GM19193 (cell line): Measurements from ENCODE around the gene KRTAP10-1.
"Not testable (repeated sequence)": the region's sequence is repeated elsewhere in the genome, so short reads cannot be mapped to it uniquely, and the experiment has no call there.

Source experiments
- POLR2A ChIP-seq: IDR thresholded peaks from 4 replicates; pipeline ENCODE4 v1.6.1; 2011; ENCODE audit not compliant: insufficient read depth, insufficient read length; ENCODE audit errors: extremely low read depth

KRTAP10-1 gene

GRCh38 chr21:44574457-44575306 lies 34.7 kb upstream of the KRTAP10-1 start:
- no peak for TF ChIP-seq POLR2A

DNA sequence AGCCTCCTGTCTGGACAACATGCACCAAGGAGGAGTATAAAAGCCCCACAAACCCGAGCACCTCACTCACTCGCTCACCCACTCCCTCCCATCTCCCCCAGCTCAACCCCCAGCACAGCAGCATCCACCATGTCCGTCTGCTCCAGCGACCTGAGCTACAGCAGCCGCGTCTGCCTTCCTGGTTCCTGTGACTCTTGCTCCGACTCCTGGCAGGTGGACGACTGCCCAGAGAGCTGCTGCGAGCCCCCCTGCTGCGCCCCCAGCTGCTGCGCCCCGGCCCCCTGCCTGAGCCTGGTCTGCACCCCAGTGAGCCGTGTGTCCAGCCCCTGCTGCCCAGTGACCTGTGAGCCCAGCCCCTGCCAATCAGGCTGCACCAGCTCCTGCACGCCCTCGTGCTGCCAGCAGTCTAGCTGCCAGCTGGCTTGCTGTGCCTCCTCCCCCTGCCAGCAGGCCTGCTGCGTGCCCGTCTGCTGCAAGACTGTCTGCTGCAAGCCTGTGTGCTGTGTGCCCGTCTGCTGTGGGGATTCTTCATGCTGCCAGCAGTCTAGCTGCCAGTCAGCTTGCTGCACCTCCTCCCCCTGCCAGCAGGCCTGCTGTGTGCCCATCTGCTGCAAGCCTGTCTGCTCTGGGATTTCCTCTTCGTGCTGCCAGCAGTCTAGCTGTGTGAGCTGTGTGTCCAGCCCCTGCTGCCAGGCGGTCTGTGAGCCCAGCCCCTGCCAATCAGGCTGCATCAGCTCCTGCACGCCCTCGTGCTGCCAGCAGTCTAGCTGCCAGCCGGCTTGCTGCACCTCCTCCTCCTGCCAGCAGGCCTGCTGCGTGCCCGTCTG lies 33.8 kb upstream of the KRTAP10-1 start, which contains the start of gene KRTAP10-4:
KRTAP10-4 (plus strand) TSS at position 100 of the 827 bp plus-strand sequence; CDS start at position 130, 30 bp downstream.
- not testable (repeated sequence) for TF ChIP-seq POLR2A

- no peak for TF ChIP-seq POLR2A
Measured at GRCh38 chr21:44572959-44573583, 33.1 kb upstream of the KRTAP10-1 start.

DNA sequence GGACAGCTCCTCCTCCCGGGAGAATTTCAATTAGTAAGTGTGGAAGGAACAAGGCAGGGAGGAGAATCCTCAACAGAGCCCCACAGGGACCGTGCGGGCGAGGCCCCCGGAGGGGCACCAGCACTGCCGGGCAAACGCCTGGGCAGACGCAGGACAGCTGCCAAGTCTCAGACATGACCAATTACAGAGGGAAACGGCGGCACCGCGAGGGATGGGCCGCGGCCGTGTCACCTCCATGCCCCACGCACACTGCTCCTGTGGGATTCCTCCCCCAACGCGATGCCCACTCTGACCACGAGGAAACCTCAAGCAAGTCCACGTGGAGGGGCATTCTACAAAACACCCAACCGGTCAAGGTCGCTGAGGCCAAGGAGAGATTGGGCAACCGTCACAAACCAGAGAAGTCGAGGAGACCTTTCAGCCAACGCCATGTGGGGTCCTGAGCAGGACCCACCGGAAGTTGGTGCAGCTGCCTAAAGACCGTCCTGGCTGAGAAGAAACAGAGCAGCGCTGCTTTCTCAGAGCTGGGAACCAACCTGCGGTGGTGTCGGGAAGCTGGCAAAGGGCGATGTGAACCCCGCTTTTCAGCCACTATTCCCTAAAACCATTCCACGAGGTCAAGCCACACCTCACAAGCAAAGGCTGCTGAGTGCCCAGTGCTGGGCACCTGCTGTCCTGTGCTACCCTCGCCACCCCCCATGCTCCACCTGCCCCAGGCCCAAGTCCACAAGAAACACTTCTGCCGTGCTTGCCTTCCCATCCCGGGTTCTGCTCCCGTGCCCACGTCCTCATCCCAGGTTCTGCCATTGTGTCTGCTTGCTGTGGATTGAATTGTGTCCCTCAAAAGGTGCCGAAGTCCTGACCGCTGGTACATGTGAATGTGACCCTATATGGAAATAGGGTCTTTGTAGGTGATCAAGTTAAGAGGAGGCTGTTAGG lies 32.1 kb upstream of the KRTAP10-1 start:
- no peak for TF ChIP-seq POLR2A

DNA sequence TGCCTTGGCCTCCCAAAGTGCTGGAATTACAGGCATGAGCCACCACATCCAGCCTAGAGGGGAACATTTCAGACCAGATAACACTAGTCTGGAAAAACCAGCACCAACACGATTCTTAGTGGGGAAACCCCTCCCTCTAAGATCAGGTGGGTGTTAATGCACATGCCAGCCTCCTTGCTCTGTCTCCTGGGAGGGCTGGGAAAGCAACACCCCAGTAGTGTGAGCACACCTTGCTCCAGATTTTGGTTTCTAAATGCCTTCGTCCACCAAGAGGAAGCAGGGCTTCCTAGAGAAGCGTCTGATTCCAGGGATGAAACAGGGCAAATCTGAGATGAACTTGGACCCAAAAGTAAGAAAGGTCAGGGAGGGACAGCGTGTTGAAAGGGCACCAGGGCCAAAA lies 31.3 kb upstream of the KRTAP10-1 start:
- TF ChIP-seq POLR2A = no peak

- TF ChIP-seq POLR2A = no peak
Measured at GRCh38 chr21:44569861-44570517, 30.0 kb upstream of the KRTAP10-1 start.

GRCh38 chr21:44568667-44569556 lies 28.9 kb upstream of the KRTAP10-1 start:
- TF ChIP-seq POLR2A = no peak

- TF ChIP-seq POLR2A = no peak
Measured at GRCh38 chr21:44568261-44568660, 28.3 kb upstream of the KRTAP10-1 start.

DNA sequence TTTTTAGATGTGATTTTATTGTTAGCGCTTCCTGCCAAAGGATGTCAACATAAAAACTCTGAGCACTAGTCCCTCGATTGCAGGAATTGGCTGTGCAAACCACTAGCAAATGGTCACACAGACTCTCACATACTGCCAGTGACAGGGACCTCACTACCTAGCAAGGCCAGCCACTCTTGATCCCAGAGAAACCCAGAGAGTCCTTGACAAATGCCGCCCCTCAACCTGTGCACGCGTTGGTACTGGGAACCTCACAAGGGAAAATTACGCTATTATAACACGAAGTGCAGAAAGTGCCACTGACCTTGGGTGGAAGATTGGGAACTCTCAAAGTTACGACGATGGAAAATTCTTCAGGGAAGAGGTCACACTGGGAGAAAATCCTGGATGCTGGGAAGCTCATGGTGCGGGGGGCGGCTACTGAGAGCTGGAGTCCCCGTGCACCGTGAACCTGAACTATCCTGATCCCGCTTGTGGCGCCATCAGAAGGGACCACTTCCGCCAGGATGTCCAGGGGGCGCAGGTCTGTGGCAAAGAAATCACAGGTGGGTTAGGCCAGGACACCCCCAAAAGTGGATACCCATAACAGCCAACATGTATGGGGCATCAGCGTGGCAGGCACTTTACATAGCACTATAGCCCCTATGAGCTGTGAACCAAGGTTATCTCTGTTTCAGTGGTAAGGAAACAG lies 27.6 kb upstream of the KRTAP10-1 start:
- TF ChIP-seq POLR2A = no peak

GRCh38 chr21:44566403-44566802 lies 26.4 kb upstream of the KRTAP10-1 start:
- no peak for TF ChIP-seq POLR2A

DNA sequence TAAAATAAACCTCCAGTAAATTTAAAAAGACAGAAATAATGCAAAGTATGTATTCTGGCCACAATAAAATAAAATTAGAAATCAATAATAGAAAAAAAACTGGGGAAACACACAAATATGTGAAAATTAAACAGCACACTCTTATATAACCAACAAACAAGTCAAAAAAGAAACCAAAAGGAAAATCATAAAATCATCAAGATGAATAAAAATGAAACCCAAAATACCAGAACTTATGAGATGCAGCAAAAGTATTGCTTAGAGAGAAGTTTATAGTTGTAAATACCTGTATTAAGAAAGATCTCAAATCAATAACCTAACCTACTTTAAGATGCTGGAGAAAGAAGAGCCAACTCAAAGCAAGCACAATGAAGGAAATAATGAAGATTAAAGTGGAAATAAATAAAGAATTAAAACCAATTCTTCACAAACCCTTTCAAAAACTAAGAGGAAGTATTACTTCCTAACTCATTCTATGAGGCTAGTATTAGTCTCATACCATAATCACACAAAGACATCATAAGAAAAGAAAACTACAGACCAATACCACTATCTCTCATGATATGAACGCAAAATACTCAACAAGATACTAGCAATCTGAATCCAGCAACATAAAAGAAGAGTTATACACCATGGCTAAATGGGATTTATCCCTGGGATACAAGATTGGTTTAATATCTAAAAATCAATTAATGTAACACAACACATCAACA lies 25.0 kb upstream of the KRTAP10-1 start:
- no peak for TF ChIP-seq POLR2A
